ENCODE measurements around the gene HPD. TPM values are rescaled to one million over a fixed set of nuclear protein-coding genes. Genes with fewer than 3 reads are reported as not detected.

The HPD gene

GRCh38 chr12:121789800-121790728, 68.6 kb downstream of the HPD start:
- peak overlapping the region; percentile 31 for H2BK15ac ChIP-seq (ENCODE audit: low read length)
- no peak overlapping the region for H2BK120ac ChIP-seq (ENCODE audit: low read depth, low read length)
- H3K27me3 ChIP-seq (ENCODE audit: control insufficient read depth in 3 of 3, insufficient read depth in 3 of 3, low read depth in 1 of 3, low read length in 3 of 3): peaks cover 0 to 19% (median 2%) of the 10 kb centered on the region in 3 experiments
- no peak overlapping the region for H2AFZ ChIP-seq (ENCODE audit: low read length)
- no peak overlapping the region for H4K8ac ChIP-seq (ENCODE audit: low read depth, low read length)
- no peaks in the 10 kb centered on the region for H3K79me1 ChIP-seq (ENCODE audit: low read depth, low read length)
- H3K27ac ChIP-seq (replicated peaks; ENCODE audit: low read length): no peak overlapping the region
- WGBS, 2 donors (ENCODE audit: extremely low coverage in 2 of 2, insufficient read length in 2 of 2, insufficient replicate concordance in 1 of 2): no CpG with 5 or more reads among the region's 28 CpGs
- H3K14ac ChIP-seq (ENCODE audit: low read length): no peak overlapping the region
- H3K23ac ChIP-seq (ENCODE audit: low read depth, low read length, poor library complexity): peak overlapping the region; percentile 61
- H3K4me1 ChIP-seq (ENCODE audit: control insufficient read depth in 2 of 2, insufficient read depth in 1 of 2, low read depth in 1 of 2, low read length in 2 of 2): peaks cover 3 to 6% of the 10 kb centered on the region in 2 donors
- no peak overlapping the region for H3K4ac ChIP-seq (ENCODE audit: low read length)
- H2BK5ac ChIP-seq (ENCODE audit: low read length): peak overlapping the region; percentile 88
- H4K91ac ChIP-seq (ENCODE audit: low read depth, low read length, poor library complexity): no peak overlapping the region
- H3K4me3 ChIP-seq (ENCODE audit: low read length in 2 of 2): no peak overlapping the region
- no peak overlapping the region for H3K4me2 ChIP-seq (ENCODE audit: insufficient read depth, low read length, poor library complexity, severe bottlenecking)
- peak overlapping the region; percentile 45 for H3K9ac ChIP-seq (ENCODE audit: low read depth, low read length, poor library complexity)
- H2AK5ac ChIP-seq (ENCODE audit: low read depth, low read length): no peak overlapping the region
- H3K36me3 ChIP-seq (replicated peaks in 1 of 2; ENCODE audit: control insufficient read depth in 2 of 2, insufficient read depth in 2 of 2, low read length in 2 of 2): peaks cover under 1 to 1% of the 10 kb centered on the region in 2 donors
- H3K18ac ChIP-seq (ENCODE audit: low read length): peak overlapping the region; percentile 8
- DNase-seq (ENCODE audit: low spot score): no peak
- no peak overlapping the region for H2BK12ac ChIP-seq (ENCODE audit: low read length)
- no peaks in the 10 kb centered on the region for H3K9me3 ChIP-seq (replicated peaks in 1 of 2; ENCODE audit: control insufficient read depth in 2 of 2, insufficient read depth in 1 of 2, low read depth in 1 of 2, low read length in 2 of 2)

Small RNAs within 50 kb of the gene (small RNA-seq; reads per million reads assigned to genes)
- gene AC069503.3 (ENCODE audit: insufficient read depth): not detected
- gene RF00017 (ENCODE audit: insufficient read depth): not detected
- gene RNU7-170P (ENCODE audit: insufficient read depth): not detected
